ENCODE data around the gene CCL28.

DNA sequence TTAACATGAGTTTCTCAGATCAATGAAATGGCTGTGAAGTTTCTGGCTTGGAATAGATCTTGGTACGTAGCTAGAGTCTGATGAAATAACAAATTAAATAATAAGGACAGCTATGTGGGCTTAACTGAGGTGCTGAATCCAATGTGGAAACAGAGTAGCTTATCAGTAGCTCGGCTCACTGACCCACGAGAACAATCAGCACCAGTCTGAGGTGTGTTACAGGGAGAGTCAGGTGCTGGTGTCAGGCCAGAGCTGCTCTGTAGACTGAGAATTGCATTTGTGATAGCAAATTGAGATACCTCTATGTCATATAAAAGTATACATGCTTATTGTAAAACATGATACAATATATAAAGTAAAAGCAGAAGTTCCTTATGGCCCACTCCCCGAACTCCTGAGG lies 21.2 kb upstream of the CCL28 start:
- TF ChIP-seq, protein P1, sequence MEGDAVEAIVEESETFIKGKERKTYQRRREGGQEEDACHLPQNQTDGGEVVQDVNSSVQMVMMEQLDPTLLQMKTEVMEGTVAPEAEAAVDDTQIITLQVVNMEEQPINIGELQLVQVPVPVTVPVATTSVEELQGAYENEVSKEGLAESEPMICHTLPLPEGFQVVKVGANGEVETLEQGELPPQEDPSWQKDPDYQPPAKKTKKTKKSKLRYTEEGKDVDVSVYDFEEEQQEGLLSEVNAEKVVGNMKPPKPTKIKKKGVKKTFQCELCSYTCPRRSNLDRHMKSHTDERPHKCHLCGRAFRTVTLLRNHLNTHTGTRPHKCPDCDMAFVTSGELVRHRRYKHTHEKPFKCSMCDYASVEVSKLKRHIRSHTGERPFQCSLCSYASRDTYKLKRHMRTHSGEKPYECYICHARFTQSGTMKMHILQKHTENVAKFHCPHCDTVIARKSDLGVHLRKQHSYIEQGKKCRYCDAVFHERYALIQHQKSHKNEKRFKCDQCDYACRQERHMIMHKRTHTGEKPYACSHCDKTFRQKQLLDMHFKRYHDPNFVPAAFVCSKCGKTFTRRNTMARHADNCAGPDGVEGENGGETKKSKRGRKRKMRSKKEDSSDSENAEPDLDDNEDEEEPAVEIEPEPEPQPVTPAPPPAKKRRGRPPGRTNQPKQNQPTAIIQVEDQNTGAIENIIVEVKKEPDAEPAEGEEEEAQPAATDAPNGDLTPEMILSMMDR (IDR thresholded peaks at IDR 0.05): no peak
- TF ChIP-seq EP300 (IDR thresholded peaks at IDR 0.05) (no peak), POLR2A (IDR thresholded peaks at IDR 0.05) (no peak)
